ENCODE results near the gene HPS4.

GRCh38 chr22:26460202-26460601, 23.4 kb downstream of the HPS4 start:
- no peak for TF ChIP-seq POLR2A (IDR thresholded peaks at IDR 0.05; ENCODE audit: low read depth, low read length)
- no peak for TF ChIP-seq NFYA (IDR thresholded peaks at IDR 0.05; ENCODE audit: borderline replicate concordance, low read depth, low read length)
- TF ChIP-seq CTCF (IDR thresholded peaks at IDR 0.05 in 2 of 3, conservative IDR thresholded peaks at IDR 0.05 in 1 of 3; ENCODE audit: control insufficient read depth in 2 of 3, extremely low read depth in 1 of 3, insufficient read depth in 1 of 3, low read depth in 3 of 3, low read length in 3 of 3), result no peak
- no peak for TF ChIP-seq NRF1 (conservative IDR thresholded peaks at IDR 0.05; ENCODE audit: low read depth, low read length)
- TF ChIP-seq FOXM1 (IDR thresholded peaks at IDR 0.05; ENCODE audit: low read depth, low read length), result no peak
- TF ChIP-seq MEF2A (IDR thresholded peaks at IDR 0.05; ENCODE audit: insufficient read depth, low read depth, low read length), result no peak
- no peak for TF ChIP-seq CBX5 (IDR thresholded peaks at IDR 0.05; ENCODE audit: low read depth)
- no peak for TF ChIP-seq SUPT20H (IDR thresholded peaks at IDR 0.05; ENCODE audit: borderline replicate concordance, control insufficient read depth, low read depth, low read length)
- no peak for TF ChIP-seq MXI1 (IDR thresholded peaks at IDR 0.05; ENCODE audit: low read depth, low read length)
- TF ChIP-seq SKIL (IDR thresholded peaks at IDR 0.05; ENCODE audit: low read depth, poor library complexity, severe bottlenecking), result no peak
- TF ChIP-seq NFIC (IDR thresholded peaks at IDR 0.05; ENCODE audit: low read depth, low read length), result no peak

Measured in GM12878 (cell line).